NAMALWA (cell line): Measurements from ENCODE around the gene MED13L.

Experiments used
- DNase-seq: peaks from one replicate; pipeline ENCODE4 v3.0.0-alpha.2; 2015; ENCODE audit warnings: low spot score

Gene MED13L

GRCh38 chr12:115966376-115966775 is 311.1 kb downstream of the MED13L start:
- no peak for DNase-seq

GRCh38 chr12:115964626-115965025 is 312.9 kb downstream of the MED13L start:
- no peak for DNase-seq

- DNase-seq: no peak
These were observed 313.3 kb downstream of the MED13L start for GRCh38 chr12:115964214-115964613.

- DNase-seq: no peak
These were observed 315.3 kb downstream of the MED13L start for GRCh38 chr12:115962216-115962615.

GRCh38 chr12:115960868-115961802 is 316.4 kb downstream of the MED13L start:
- no peak for DNase-seq

- DNase-seq: no peak
These were observed 319.7 kb downstream of the MED13L start for GRCh38 chr12:115957686-115958290.

- DNase-seq: no peak
These were observed 320.8 kb downstream of the MED13L start for GRCh38 chr12:115956659-115957058.

- DNase-seq: no peak
These were observed 321.3 kb downstream of the MED13L start for GRCh38 chr12:115956236-115956635.

- no peak for DNase-seq
These were observed 324.0 kb downstream of the MED13L start for GRCh38 chr12:115953450-115953849.

GRCh38 chr12:115953031-115953430 is 324.5 kb downstream of the MED13L start:
- no peak for DNase-seq

GRCh38 chr12:115950959-115951358 is 326.5 kb downstream of the MED13L start:
- DNase-seq: no peak

GRCh38 chr12:115949675-115950074 is 327.8 kb downstream of the MED13L start:
- DNase-seq: no peak

GRCh38 chr12:115947696-115948062 is 329.8 kb downstream of the MED13L start:
- DNase-seq: peak; percentile 6

GRCh38 chr12:115946867-115947695 is 330.4 kb downstream of the MED13L start:
- peak; percentile 32 for DNase-seq

GRCh38 chr12:115946092-115946491 is 331.4 kb downstream of the MED13L start:
- DNase-seq: no peak

- no peak for DNase-seq
These were observed 332.0 kb downstream of the MED13L start for GRCh38 chr12:115945491-115945885.

GRCh38 chr12:115944837-115945490 is 332.5 kb downstream of the MED13L start:
- no peak for DNase-seq

- DNase-seq: no peak
These were observed 333.1 kb downstream of the MED13L start for GRCh38 chr12:115944392-115944742.

- DNase-seq: no peak
These were observed 333.7 kb downstream of the MED13L start for GRCh38 chr12:115943630-115944391.

- DNase-seq: no peak
These were observed 334.2 kb downstream of the MED13L start for GRCh38 chr12:115943310-115943629.

- no peak for DNase-seq
These were observed 335.1 kb downstream of the MED13L start for GRCh38 chr12:115942346-115942745.

GRCh38 chr12:115941362-115941761 is 336.1 kb downstream of the MED13L start:
- DNase-seq: no peak
